Chondrocyte (in vitro differentiated cells): ENCODE results near the gene ATXN7L3. TPM values are rescaled to one million over a fixed set of nuclear protein-coding genes. Genes with fewer than 3 reads are reported as not detected.

Source experiments
- DNase-seq: peaks from one replicate; pipeline ENCODE4 v3.0.0; 2021; ENCODE audit warnings: mixed read lengths, low spot score
- H3K27ac Mint-ChIP-seq: one replicate; pipeline ENCODE4 v1.8.0; 2021; ENCODE audit warnings: mild to moderate bottlenecking, moderate library complexity, mixed read lengths; ENCODE audit not compliant: unreplicated experiment
- H3K27me3 Mint-ChIP-seq: 2 replicates; pipeline ENCODE4 v1.8.0; 2021; ENCODE audit warnings: low read depth, mixed read lengths
- H3K36me3 Mint-ChIP-seq: 2 replicates; pipeline ENCODE4 v1.8.0; 2021; ENCODE audit warnings: low read depth, mixed read lengths
- H3K4me1 Mint-ChIP-seq: 2 replicates; pipeline ENCODE4 v1.8.0; 2021; ENCODE audit warnings: low read depth, mild to moderate bottlenecking, mixed read lengths
- H3K4me3 Mint-ChIP-seq: one replicate; pipeline ENCODE4 v1.8.0; 2021; ENCODE audit warnings: mild to moderate bottlenecking, moderate library complexity, mixed read lengths; ENCODE audit not compliant: unreplicated experiment
- H3K9me3 Mint-ChIP-seq: 2 replicates; pipeline ENCODE4 v1.8.0; 2021; ENCODE audit warnings: low read depth, mixed read lengths
- total RNA-seq: library from RNA; stranded (reverse); gene quantifications from 3 replicates; pipeline ENCODE4 v1.2.1, GENCODE V29; 2021
- TF ChIP-seq, protein P1 (sequence below): fragments of 200-600 bp; sonication (generic); IDR thresholded peaks from 2 replicates; pipeline ENCODE4 v1.5.0; 2021; ENCODE audit warnings: antibody characterized with exemption, mild to moderate bottlenecking, moderate library complexity

The ATXN7L3 gene
- total RNA-seq, 1 donor from 2014 or later = 93.4 TPM

GRCh38 chr17:44170135-44170498 is 29.6 kb downstream of the ATXN7L3 start:
- Mint-ChIP-seq H3K27me3 (no peaks in the 10 kb centered on the region), H3K27ac (no peak overlapping the region), H3K36me3 (no peaks in the 10 kb centered on the region), H3K4me1 (peaks cover 16% of the 10 kb centered on the region), H3K4me3 (no peak overlapping the region), H3K9me3 (no peaks in the 10 kb centered on the region)
- no peak for DNase-seq
- TF ChIP-seq, protein P1, sequence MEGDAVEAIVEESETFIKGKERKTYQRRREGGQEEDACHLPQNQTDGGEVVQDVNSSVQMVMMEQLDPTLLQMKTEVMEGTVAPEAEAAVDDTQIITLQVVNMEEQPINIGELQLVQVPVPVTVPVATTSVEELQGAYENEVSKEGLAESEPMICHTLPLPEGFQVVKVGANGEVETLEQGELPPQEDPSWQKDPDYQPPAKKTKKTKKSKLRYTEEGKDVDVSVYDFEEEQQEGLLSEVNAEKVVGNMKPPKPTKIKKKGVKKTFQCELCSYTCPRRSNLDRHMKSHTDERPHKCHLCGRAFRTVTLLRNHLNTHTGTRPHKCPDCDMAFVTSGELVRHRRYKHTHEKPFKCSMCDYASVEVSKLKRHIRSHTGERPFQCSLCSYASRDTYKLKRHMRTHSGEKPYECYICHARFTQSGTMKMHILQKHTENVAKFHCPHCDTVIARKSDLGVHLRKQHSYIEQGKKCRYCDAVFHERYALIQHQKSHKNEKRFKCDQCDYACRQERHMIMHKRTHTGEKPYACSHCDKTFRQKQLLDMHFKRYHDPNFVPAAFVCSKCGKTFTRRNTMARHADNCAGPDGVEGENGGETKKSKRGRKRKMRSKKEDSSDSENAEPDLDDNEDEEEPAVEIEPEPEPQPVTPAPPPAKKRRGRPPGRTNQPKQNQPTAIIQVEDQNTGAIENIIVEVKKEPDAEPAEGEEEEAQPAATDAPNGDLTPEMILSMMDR = no peak

DNA sequence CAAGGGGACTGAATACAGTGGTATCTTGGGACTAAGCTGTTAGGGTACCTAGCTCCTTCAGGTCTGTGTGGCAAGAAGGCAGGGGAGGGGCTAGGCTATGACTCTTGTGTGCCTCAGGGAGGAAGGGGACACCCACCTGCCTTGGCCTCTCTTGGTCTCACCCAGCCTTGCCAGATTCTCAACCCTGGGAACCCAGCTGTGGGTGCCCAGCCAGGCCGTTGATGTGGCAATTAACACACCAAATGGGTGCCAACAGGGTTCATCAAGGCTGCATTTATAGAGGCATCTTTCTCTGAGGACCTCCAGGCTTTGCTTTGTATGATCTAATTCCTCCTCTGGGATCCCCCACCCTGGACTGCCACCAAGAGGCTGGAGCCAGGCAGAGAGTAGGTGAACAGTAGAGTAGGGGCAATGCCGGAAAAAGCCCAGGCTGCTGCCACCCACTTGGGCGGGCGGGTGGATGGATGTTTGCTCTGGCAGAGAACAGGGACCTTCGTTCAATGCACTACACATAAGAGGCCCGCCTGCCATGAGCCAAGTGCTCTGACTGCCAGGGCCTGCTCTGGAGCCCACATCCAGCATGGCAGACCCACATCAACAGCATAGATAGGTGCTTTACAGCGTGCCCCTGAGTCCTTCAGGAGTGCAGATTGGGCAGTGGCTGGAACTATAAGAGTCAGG is 32.4 kb downstream of the ATXN7L3 start:
- Mint-ChIP-seq H3K9me3 (no peaks in the 10 kb centered on the region), H3K4me3 (no peak overlapping the region), H3K27me3 (no peaks in the 10 kb centered on the region), H3K4me1 (peaks cover 16% of the 10 kb centered on the region), H3K36me3 (no peaks in the 10 kb centered on the region), H3K27ac (no peak overlapping the region)
- TF ChIP-seq, protein P1 = no peak
- DNase-seq = no peak

GRCh38 chr17:44164476-44164875 is 35.2 kb downstream of the ATXN7L3 start:
- H3K4me1 Mint-ChIP-seq = peaks cover 8% of the 10 kb centered on the region
- no peaks in the 10 kb centered on the region for H3K9me3 Mint-ChIP-seq
- H3K27ac Mint-ChIP-seq = no peak overlapping the region
- no peaks in the 10 kb centered on the region for H3K27me3 Mint-ChIP-seq
- TF ChIP-seq, protein P1 = no peak
- no peak overlapping the region for H3K4me3 Mint-ChIP-seq
- DNase-seq = no peak
- no peaks in the 10 kb centered on the region for H3K36me3 Mint-ChIP-seq

- Mint-ChIP-seq H3K27me3 (no peaks in the 10 kb centered on the region), H3K4me1 (no peaks in the 10 kb centered on the region), H3K9me3 (no peaks in the 10 kb centered on the region), H3K36me3 (no peaks in the 10 kb centered on the region), H3K4me3 (no peak overlapping the region), H3K27ac (no peak overlapping the region)
- TF ChIP-seq, protein P1 = no peak
- no peak for DNase-seq
Measured at GRCh38 chr17:44159519-44160210, 40.0 kb downstream of the ATXN7L3 start.

DNA sequence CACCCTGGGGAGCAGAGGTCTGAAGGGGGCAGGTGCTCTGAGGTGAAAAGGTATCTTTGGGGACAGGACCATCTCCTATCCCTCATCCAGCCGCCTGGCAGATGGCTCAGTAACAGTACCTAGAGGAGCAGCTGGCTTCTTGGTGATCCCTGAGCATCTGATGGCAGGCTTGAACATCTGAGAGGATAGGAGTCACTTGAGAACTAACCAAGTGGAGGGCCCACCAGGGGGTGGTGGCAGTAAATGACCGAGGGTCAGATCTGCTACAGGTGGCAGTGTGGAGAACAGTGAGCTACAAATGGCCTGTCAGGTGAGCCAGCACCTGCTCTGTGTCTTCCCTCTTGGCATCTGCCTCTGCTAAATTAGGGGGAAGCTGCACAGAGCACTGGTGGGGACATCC is 44.2 kb downstream of the ATXN7L3 start:
- Mint-ChIP-seq H3K9me3 (no peaks in the 10 kb centered on the region), H3K27me3 (no peaks in the 10 kb centered on the region), H3K4me3 (no peak overlapping the region), H3K36me3 (no peaks in the 10 kb centered on the region), H3K27ac (no peak overlapping the region), H3K4me1 (no peaks in the 10 kb centered on the region)
- DNase-seq = no peak
- TF ChIP-seq, protein P1 = no peak
